ENCODE results near the gene ANLN. TPM values are rescaled to one million over a fixed set of nuclear protein-coding genes. Genes with fewer than 3 reads are reported as not detected.
"Not testable (repeated sequence)": the region's sequence is repeated elsewhere in the genome, so short reads cannot be mapped to it uniquely, and the experiment has no call there.

The ANLN gene
- polyA plus RNA-seq, 4 donors: 1.1 to 13.8 (median 8.0) TPM

GRCh38 chr7:36473454-36474282 is 84.0 kb downstream of the ANLN start:
- WGBS, 3 donors: 60 to 71% (median 65%) methylated on average over 12 of the region's 12 CpGs
- DNase-seq (peak; percentile 37 to 68), FAIRE-seq (no peak)
- Histone ChIP-seq H3K9me3 (ENCODE audit: control insufficient read depth in 2 of 2, insufficient read depth in 1 of 2, low read depth in 1 of 2, low read length in 1 of 2) (no peaks in the 10 kb centered on the region), H3K27me3 (ENCODE audit: control insufficient read depth in 3 of 3, insufficient read depth in 3 of 3, low read length in 3 of 3) (no peaks in the 10 kb centered on the region), H3K4me1 (ENCODE audit: control insufficient read depth in 3 of 3, insufficient read depth in 2 of 3, low read depth in 1 of 3, low read length in 2 of 3) (no peaks in the 10 kb centered on the region), H3K36me3 (ENCODE audit: control insufficient read depth in 3 of 3, insufficient read depth in 2 of 3, low read depth in 1 of 3, low read length in 3 of 3) (no peaks in the 10 kb centered on the region), H3K4me3 (ENCODE audit: low read depth in 1 of 3, low read length in 3 of 3) (no peak overlapping the region), H3K27ac (ENCODE audit: low read depth in 1 of 3, low read length in 2 of 3) (no peak overlapping the region)

- H3K4me3 ChIP-seq (ENCODE audit: low read depth in 1 of 3, low read length in 3 of 3): no peak overlapping the region
- no peak overlapping the region for H3K27ac ChIP-seq (ENCODE audit: low read depth in 1 of 3, low read length in 2 of 3)
- no peaks in the 10 kb centered on the region for H3K9me3 ChIP-seq (ENCODE audit: control insufficient read depth in 2 of 2, insufficient read depth in 1 of 2, low read depth in 1 of 2, low read length in 1 of 2)
- no peaks in the 10 kb centered on the region for H3K27me3 ChIP-seq (ENCODE audit: control insufficient read depth in 3 of 3, insufficient read depth in 3 of 3, low read length in 3 of 3)
- 52 to 65% (median 53%) methylated on average over 6 of the region's 6 CpGs for WGBS, 3 donors
- no peaks in the 10 kb centered on the region for H3K4me1 ChIP-seq (ENCODE audit: control insufficient read depth in 3 of 3, insufficient read depth in 2 of 3, low read depth in 1 of 3, low read length in 2 of 3)
- DNase-seq (no peak), FAIRE-seq (no peak)
- H3K36me3 ChIP-seq (ENCODE audit: control insufficient read depth in 3 of 3, insufficient read depth in 2 of 3, low read depth in 1 of 3, low read length in 3 of 3): no peaks in the 10 kb centered on the region
Measured at GRCh38 chr7:36474283-36475010, 84.8 kb downstream of the ANLN start.

GRCh38 chr7:36475011-36475342 is 85.3 kb downstream of the ANLN start:
- Histone ChIP-seq H3K4me1 (ENCODE audit: control insufficient read depth in 3 of 3, insufficient read depth in 2 of 3, low read depth in 1 of 3, low read length in 2 of 3) (no peaks in the 10 kb centered on the region), H3K36me3 (ENCODE audit: control insufficient read depth in 3 of 3, insufficient read depth in 2 of 3, low read depth in 1 of 3, low read length in 3 of 3) (no peaks in the 10 kb centered on the region), H3K27ac (ENCODE audit: low read depth in 1 of 3, low read length in 2 of 3) (no peak overlapping the region), H3K27me3 (ENCODE audit: control insufficient read depth in 3 of 3, insufficient read depth in 3 of 3, low read length in 3 of 3) (no peaks in the 10 kb centered on the region), H3K9me3 (ENCODE audit: control insufficient read depth in 2 of 2, insufficient read depth in 1 of 2, low read depth in 1 of 2, low read length in 1 of 2) (no peaks in the 10 kb centered on the region), H3K4me3 (ENCODE audit: low read depth in 1 of 3, low read length in 3 of 3) (no peak overlapping the region)
- FAIRE-seq: no peak
- no peak for DNase-seq

GRCh38 chr7:36475381-36475780 is 85.7 kb downstream of the ANLN start:
- H3K27me3 ChIP-seq (ENCODE audit: control insufficient read depth in 3 of 3, insufficient read depth in 3 of 3, low read length in 3 of 3): no peaks in the 10 kb centered on the region
- no peak overlapping the region for H3K27ac ChIP-seq (ENCODE audit: low read depth in 1 of 3, low read length in 2 of 3)
- no peak for FAIRE-seq
- no peak overlapping the region for H3K4me3 ChIP-seq (ENCODE audit: low read depth in 1 of 3, low read length in 3 of 3)
- no peaks in the 10 kb centered on the region for H3K4me1 ChIP-seq (ENCODE audit: control insufficient read depth in 3 of 3, insufficient read depth in 2 of 3, low read depth in 1 of 3, low read length in 2 of 3)
- WGBS, 3 donors: 78 to 86% (median 84%) methylated on average over 3 of the region's 3 CpGs
- H3K36me3 ChIP-seq (ENCODE audit: control insufficient read depth in 3 of 3, insufficient read depth in 2 of 3, low read depth in 1 of 3, low read length in 3 of 3): no peaks in the 10 kb centered on the region
- no peaks in the 10 kb centered on the region for H3K9me3 ChIP-seq (ENCODE audit: control insufficient read depth in 2 of 2, insufficient read depth in 1 of 2, low read depth in 1 of 2, low read length in 1 of 2)
- DNase-seq: no peak

- no peak overlapping the region for H3K27ac ChIP-seq (ENCODE audit: low read depth in 1 of 3, low read length in 2 of 3)
- no peaks in the 10 kb centered on the region for H3K9me3 ChIP-seq (ENCODE audit: control insufficient read depth in 2 of 2, insufficient read depth in 1 of 2, low read depth in 1 of 2, low read length in 1 of 2)
- no peak for FAIRE-seq
- no peaks in the 10 kb centered on the region for H3K36me3 ChIP-seq (ENCODE audit: control insufficient read depth in 3 of 3, insufficient read depth in 2 of 3, low read depth in 1 of 3, low read length in 3 of 3)
- no peaks in the 10 kb centered on the region for H3K4me1 ChIP-seq (ENCODE audit: control insufficient read depth in 3 of 3, insufficient read depth in 2 of 3, low read depth in 1 of 3, low read length in 2 of 3)
- H3K27me3 ChIP-seq (ENCODE audit: control insufficient read depth in 3 of 3, insufficient read depth in 3 of 3, low read length in 3 of 3): no peaks in the 10 kb centered on the region
- H3K4me3 ChIP-seq (ENCODE audit: low read depth in 1 of 3, low read length in 3 of 3): no peak overlapping the region
- WGBS, 3 donors: 86 to 89% (median 89%) methylated on average over 2 of the region's 2 CpGs
- no peak for DNase-seq
Measured at GRCh38 chr7:36478745-36479144, 89.1 kb downstream of the ANLN start.

GRCh38 chr7:36483853-36484252 is 94.2 kb downstream of the ANLN start:
- 73 to 74% (median 73%) methylated on average over 4 of the region's 4 CpGs for WGBS, 3 donors
- not testable (repeated sequence) for H3K36me3 ChIP-seq (ENCODE audit: control insufficient read depth in 3 of 3, insufficient read depth in 2 of 3, low read depth in 1 of 3, low read length in 3 of 3); H3K4me3 ChIP-seq (ENCODE audit: low read depth in 1 of 3, low read length in 3 of 3); DNase-seq; FAIRE-seq; H3K9me3 ChIP-seq (ENCODE audit: control insufficient read depth in 2 of 2, insufficient read depth in 1 of 2, low read depth in 1 of 2, low read length in 1 of 2); H3K27ac ChIP-seq (ENCODE audit: low read depth in 1 of 3, low read length in 2 of 3); H3K27me3 ChIP-seq (ENCODE audit: control insufficient read depth in 3 of 3, insufficient read depth in 3 of 3, low read length in 3 of 3); H3K4me1 ChIP-seq (ENCODE audit: control insufficient read depth in 3 of 3, insufficient read depth in 2 of 3, low read depth in 1 of 3, low read length in 2 of 3)

- FAIRE-seq (no peak), DNase-seq (peak in 1 of 2 donors; percentile 36)
- Histone ChIP-seq H3K4me1 (ENCODE audit: control insufficient read depth in 3 of 3, insufficient read depth in 2 of 3, low read depth in 1 of 3, low read length in 2 of 3) (no peaks in the 10 kb centered on the region), H3K4me3 (ENCODE audit: low read depth in 1 of 3, low read length in 3 of 3) (no peak overlapping the region), H3K36me3 (ENCODE audit: control insufficient read depth in 3 of 3, insufficient read depth in 2 of 3, low read depth in 1 of 3, low read length in 3 of 3) (no peaks in the 10 kb centered on the region), H3K9me3 (ENCODE audit: control insufficient read depth in 2 of 2, insufficient read depth in 1 of 2, low read depth in 1 of 2, low read length in 1 of 2) (no peaks in the 10 kb centered on the region), H3K27me3 (ENCODE audit: control insufficient read depth in 3 of 3, insufficient read depth in 3 of 3, low read length in 3 of 3) (no peaks in the 10 kb centered on the region), H3K27ac (ENCODE audit: low read depth in 1 of 3, low read length in 2 of 3) (no peak overlapping the region)
- 56 to 63% (median 60%) methylated on average over 8 of the region's 8 CpGs for WGBS, 3 donors
Measured at GRCh38 chr7:36484265-36484664, 94.6 kb downstream of the ANLN start.

- 69 to 78% (median 70%) methylated on average over 4 of the region's 4 CpGs for WGBS, 3 donors
- Histone ChIP-seq H3K27me3 (ENCODE audit: control insufficient read depth in 3 of 3, insufficient read depth in 3 of 3, low read length in 3 of 3) (no peaks in the 10 kb centered on the region), H3K4me1 (ENCODE audit: control insufficient read depth in 3 of 3, insufficient read depth in 2 of 3, low read depth in 1 of 3, low read length in 2 of 3) (no peaks in the 10 kb centered on the region), H3K27ac (ENCODE audit: low read depth in 1 of 3, low read length in 2 of 3) (no peak overlapping the region), H3K9me3 (ENCODE audit: control insufficient read depth in 2 of 2, insufficient read depth in 1 of 2, low read depth in 1 of 2, low read length in 1 of 2) (no peaks in the 10 kb centered on the region), H3K4me3 (ENCODE audit: low read depth in 1 of 3, low read length in 3 of 3) (no peak overlapping the region), H3K36me3 (ENCODE audit: control insufficient read depth in 3 of 3, insufficient read depth in 2 of 3, low read depth in 1 of 3, low read length in 3 of 3) (no peaks in the 10 kb centered on the region)
- DNase-seq (no peak), FAIRE-seq (no peak)
Measured at GRCh38 chr7:36486336-36486735, 96.7 kb downstream of the ANLN start.
